SK-N-SH treated with all-trans-retinoic acid at 6 μM for 48 hours (cell line): ENCODE results near the gene AGPAT4.

Source experiments
- ATAC-seq: fragments of 200-7000 bp; cut with Tn5 transposase; 3 replicates; pipeline ENCODE4 v1.9.1; 2020; ENCODE audit warnings: mild to moderate bottlenecking, moderate library complexity
- ARNTL ChIP-seq: fragments of 450-650 bp; formaldehyde crosslinking; IDR thresholded peaks from 2 replicates; pipeline ENCODE4 v1.5.0; 2020; ENCODE audit warnings: low read depth, mild to moderate bottlenecking, moderate library complexity, borderline replicate concordance
- BACH2 ChIP-seq: fragments of 250-450 bp; sonication (Bioruptor Pico); IDR thresholded peaks from 2 replicates; pipeline ENCODE4 v1.9.0; 2021; ENCODE audit warnings: mild to moderate bottlenecking, borderline replicate concordance
- CREB5 ChIP-seq: fragments of 250-450 bp; sonication (Bioruptor Pico); IDR thresholded peaks from 2 replicates; pipeline ENCODE4 v1.5.1; 2020; ENCODE audit warnings: low read depth, mild to moderate bottlenecking, moderate library complexity
- CSDC2 ChIP-seq: fragments of 250-450 bp; sonication (Bioruptor Pico); IDR thresholded peaks from 2 replicates; pipeline ENCODE4 v1.5.0; 2020; ENCODE audit warnings: mild to moderate bottlenecking, moderate library complexity
- ESRRG ChIP-seq: fragments of 250-450 bp; sonication (Bioruptor Pico); IDR thresholded peaks from 2 replicates; pipeline ENCODE4 v1.6.1; 2021; ENCODE audit warnings: mild to moderate bottlenecking
- GLIS3 ChIP-seq: fragments of 250-450 bp; sonication (Bioruptor Pico); IDR thresholded peaks from 2 replicates; pipeline ENCODE4 v1.5.0; 2020; ENCODE audit warnings: mild to moderate bottlenecking, moderate library complexity
- ISL1 ChIP-seq: fragments of 250-450 bp; sonication (Bioruptor Pico); IDR thresholded peaks from 2 replicates; pipeline ENCODE4 v2.1.2; 2022; ENCODE audit warnings: mild to moderate bottlenecking, moderate library complexity
- OSR1 ChIP-seq: fragments of 250-450 bp; sonication (Bioruptor Pico); IDR thresholded peaks from 2 replicates; pipeline ENCODE4 v1.8.0; 2022; ENCODE audit warnings: moderate library complexity, mild to moderate bottlenecking, inconsistent platforms
- PATZ1 ChIP-seq: fragments of 250-450 bp; sonication (Bioruptor Pico); IDR thresholded peaks from 2 replicates; pipeline ENCODE4 v1.8.0; 2020; ENCODE audit warnings: mild to moderate bottlenecking, moderate library complexity, borderline replicate concordance
- POU6F1 ChIP-seq: fragments of 250-450 bp; sonication (Bioruptor Pico); IDR thresholded peaks from 2 replicates; pipeline ENCODE4 v1.8.0; 2021; ENCODE audit warnings: low read depth, mild to moderate bottlenecking, moderate library complexity, borderline replicate concordance
- PPARA ChIP-seq: fragments of 250-450 bp; sonication (Bioruptor Pico); IDR thresholded peaks from 2 replicates; pipeline ENCODE4 v1.5.0; 2020; ENCODE audit warnings: mild to moderate bottlenecking, borderline replicate concordance
- RARB ChIP-seq: fragments of 250-450 bp; sonication (Bioruptor Pico); IDR thresholded peaks from 2 replicates; pipeline ENCODE4 v1.8.0; 2021; ENCODE audit warnings: mild to moderate bottlenecking, moderate library complexity
- SNAI2 ChIP-seq: fragments of 250-450 bp; sonication (Bioruptor Pico); IDR thresholded peaks from 2 replicates; pipeline ENCODE4 v1.5.0; 2020; ENCODE audit warnings: mild to moderate bottlenecking, moderate library complexity
- TCF4 ChIP-seq: fragments of 250-450 bp; sonication (Bioruptor Pico); IDR thresholded peaks from 2 replicates; pipeline ENCODE4 v1.8.0; 2021; ENCODE audit warnings: mild to moderate bottlenecking, moderate library complexity, borderline replicate concordance
- TOX ChIP-seq: fragments of 250-450 bp; sonication (Bioruptor Pico); IDR thresholded peaks from 2 replicates; pipeline ENCODE4 v1.8.0; 2021; ENCODE audit warnings: mild to moderate bottlenecking, moderate library complexity, borderline replicate concordance
- ZC3H10 ChIP-seq: fragments of 250-450 bp; sonication (Bioruptor Pico); IDR thresholded peaks from 2 replicates; pipeline ENCODE4 v1.5.1; 2021; ENCODE audit warnings: mild to moderate bottlenecking, moderate library complexity
- ZFP3 ChIP-seq: fragments of 250-450 bp; sonication (Bioruptor Pico); IDR thresholded peaks from 2 replicates; pipeline ENCODE4 v1.5.0; 2020; ENCODE audit warnings: mild to moderate bottlenecking, moderate library complexity
- ZFP30 ChIP-seq: fragments of 450-650 bp; formaldehyde crosslinking; IDR thresholded peaks from 2 replicates; pipeline ENCODE4 v1.5.0; 2022; ENCODE audit warnings: mild to moderate bottlenecking, moderate library complexity
- ZNF565 ChIP-seq: fragments of 450-650 bp; formaldehyde crosslinking; conservative IDR thresholded peaks from 2 replicates; pipeline ENCODE4 v1.5.0; 2020; ENCODE audit warnings: low read depth, mild to moderate bottlenecking, moderate library complexity
- ZNF70 ChIP-seq: fragments of 450-650 bp; formaldehyde crosslinking; IDR thresholded peaks from 2 replicates; pipeline ENCODE4 v1.5.0; 2020; ENCODE audit warnings: mild to moderate bottlenecking, moderate library complexity
- ZNF8 ChIP-seq: fragments of 450-650 bp; formaldehyde crosslinking; IDR thresholded peaks from 2 replicates; pipeline ENCODE4 v1.5.0; 2020; ENCODE audit warnings: mild to moderate bottlenecking, moderate library complexity

The AGPAT4 gene

GRCh38 chr6:161100072-161100471, 173.8 kb downstream of the AGPAT4 start (continued):
- TF ChIP-seq TCF4 (CRISPR knock-in tag) (no peak), BACH2 (CRISPR knock-in tag) (no peak)

- ATAC-seq = no peak
- TF ChIP-seq RARB (CRISPR knock-in tag) (no peak), GLIS3 (CRISPR knock-in tag) (no peak), ZNF565 (CRISPR knock-in tag) (no peak), ISL1 (CRISPR knock-in tag) (no peak), ARNTL (CRISPR knock-in tag) (no peak), ZC3H10 (CRISPR knock-in tag) (no peak), PATZ1 (no peak), POU6F1 (CRISPR knock-in tag) (no peak), ZNF70 (CRISPR knock-in tag) (no peak), PPARA (CRISPR knock-in tag) (no peak), ESRRG (CRISPR knock-in tag) (no peak), CSDC2 (CRISPR knock-in tag) (no peak), TOX (no peak), CREB5 (no peak), ZFP30 (CRISPR knock-in tag) (no peak)
- TF ChIP-seq, all 23 proteins: peak for 0
Observed at GRCh38 chr6:161095916-161096315, 177.9 kb downstream of the AGPAT4 start.

GRCh38 chr6:161094955-161095354, 178.9 kb downstream of the AGPAT4 start:
- no peak for TF ChIP-seq CSDC2 (CRISPR knock-in tag)
- no peak for TF ChIP-seq ARNTL (CRISPR knock-in tag)
- TF ChIP-seq PATZ1 = no peak
- no peak for TF ChIP-seq SNAI2 (CRISPR knock-in tag)
- no peak for TF ChIP-seq CREB5
- TF ChIP-seq PPARA (CRISPR knock-in tag) = no peak
- no peak for TF ChIP-seq ZNF70 (CRISPR knock-in tag)
- no peak for TF ChIP-seq ESRRG (CRISPR knock-in tag)
- TF ChIP-seq TOX = no peak
- no peak for TF ChIP-seq BACH2 (CRISPR knock-in tag)
- no peak for TF ChIP-seq ZFP30 (CRISPR knock-in tag)
- no peak for TF ChIP-seq ZNF8
- TF ChIP-seq ZFP3 (CRISPR knock-in tag) = no peak
- no peak for TF ChIP-seq OSR1
- TF ChIP-seq GLIS3 (CRISPR knock-in tag) = no peak
- no peak for ATAC-seq

GRCh38 chr6:161091972-161092701, 181.7 kb downstream of the AGPAT4 start:
- no peak for TF ChIP-seq TOX
- no peak for TF ChIP-seq ZC3H10 (CRISPR knock-in tag)
- no peak for TF ChIP-seq BACH2 (CRISPR knock-in tag)
- TF ChIP-seq ZNF8 = no peak
- no peak for TF ChIP-seq ESRRG (CRISPR knock-in tag)
- TF ChIP-seq CSDC2 (CRISPR knock-in tag) = no peak
- TF ChIP-seq TCF4 (CRISPR knock-in tag) = no peak
- TF ChIP-seq POU6F1 (CRISPR knock-in tag) = no peak
- TF ChIP-seq PPARA (CRISPR knock-in tag) = no peak
- no peak for TF ChIP-seq RARB (CRISPR knock-in tag)
- TF ChIP-seq GLIS3 (CRISPR knock-in tag) = no peak
- no peak for TF ChIP-seq ZFP3 (CRISPR knock-in tag)
- no peak for TF ChIP-seq PATZ1
- no peak for TF ChIP-seq ISL1 (CRISPR knock-in tag)
- TF ChIP-seq ZNF565 (CRISPR knock-in tag) = no peak
- no peak for TF ChIP-seq ZFP30 (CRISPR knock-in tag)
- no peak for TF ChIP-seq ZNF70 (CRISPR knock-in tag)
- no peak for TF ChIP-seq SNAI2 (CRISPR knock-in tag)
- no peak for TF ChIP-seq OSR1
- ATAC-seq = no peak
